ENCODE data around the gene CCDC43. TPM values are rescaled to one million over a fixed set of nuclear protein-coding genes. Genes with fewer than 3 reads are reported as not detected.

The CCDC43 gene
- total RNA-seq, 1 experiment from 2014 or later, result 34.3 TPM

- Histone ChIP-seq H2BK12ac (ENCODE audit: insufficient read length, low read depth, low read length) (no peak overlapping the region), H3K9ac (ENCODE audit: extremely low read depth, insufficient read length, low read length) (no peak overlapping the region), H3K27ac (ENCODE audit: insufficient read length, low read depth, low read length) (no peak overlapping the region), H2BK120ac (ENCODE audit: low read depth, low read length, poor library complexity, severe bottlenecking) (no peak overlapping the region), H3K14ac (ENCODE audit: insufficient read depth, low read length) (no peak overlapping the region), H3K4me1 (ENCODE audit: insufficient read depth, low read length) (no peaks in the 10 kb centered on the region), H2AFZ (ENCODE audit: low read length) (no peak overlapping the region), H4K20me1 (ENCODE audit: control insufficient read depth, insufficient read depth, insufficient read length) (no peaks in the 10 kb centered on the region), H3K4me2 (ENCODE audit: insufficient read depth, insufficient read length, low read length) (no peak overlapping the region), H3K27me3 (ENCODE audit: insufficient read depth, low read length) (peaks cover 9% of the 10 kb centered on the region), H3T11ph (ENCODE audit: low read length) (no peak overlapping the region), H3K4ac (ENCODE audit: low read depth, low read length) (no peak overlapping the region), H4K91ac (ENCODE audit: insufficient read length, low read depth, low read length) (no peak overlapping the region), H3K18ac (ENCODE audit: insufficient read length, low read depth, low read length) (no peak overlapping the region), H4K8ac (replicated peaks; ENCODE audit: insufficient read length, low read depth, low read length) (no peak overlapping the region), H3K79me2 (ENCODE audit: insufficient read depth, low read length) (no peaks in the 10 kb centered on the region), H3K79me1 (ENCODE audit: insufficient read depth, low read depth, low read length, poor library complexity, severe bottlenecking) (no peaks in the 10 kb centered on the region), H3K23me2 (ENCODE audit: insufficient read length, low read depth, low read length, poor library complexity, severe bottlenecking) (peaks cover 7% of the 10 kb centered on the region), H3K56ac (ENCODE audit: insufficient read length, low read depth, low read length) (no peak overlapping the region), H2BK20ac (ENCODE audit: low read depth, low read length, poor library complexity, severe bottlenecking) (no peak overlapping the region), H3K9me3 (ENCODE audit: control insufficient read depth, low read depth, low read length) (no peaks in the 10 kb centered on the region), H2BK15ac (ENCODE audit: low read depth, low read length) (no peak overlapping the region), H2AK5ac (ENCODE audit: insufficient read length, low read length) (no peak overlapping the region), H3K23ac (ENCODE audit: insufficient read length, low read depth, low read length) (no peak overlapping the region), H4K5ac (ENCODE audit: insufficient read length, low read depth, low read length) (no peak overlapping the region), H2BK5ac (ENCODE audit: insufficient read length, low read length) (no peak overlapping the region)
- no peak for TF ChIP-seq CTCF (conservative IDR thresholded peaks at IDR 0.05)
- no peak overlapping the region; a peak in 1 of 5 replicates for H3K4me3 Mint-ChIP-seq
- no peak overlapping the region for H3K27ac Mint-ChIP-seq
- DNase-seq, result no peak
- peaks cover 0 to 3% of the 10 kb centered on the region in 2 experiments; a peak in 2 of 4 replicates for H3K4me1 Mint-ChIP-seq
- no CpG with 5 or more reads among the region's 3 CpGs for WGBS (ENCODE audit: extremely low coverage, insufficient read length, low lambda C conversion rate)
- peaks cover 82% of the 10 kb centered on the region for H3K27me3 Mint-ChIP-seq (ENCODE audit: low read depth)
- H3K9me3 Mint-ChIP-seq, result peaks cover 6 to 12% of the 10 kb centered on the region in 2 experiments
- H3K36me3 Mint-ChIP-seq (ENCODE audit: insufficient read depth in 1 of 3, low read depth in 3 of 3), result peaks cover 2 to 9% (median 4%) of the 10 kb centered on the region in 3 experiments; a peak in 5 of 7 replicates
Observed at GRCh38 chr17:44653384-44653783, 36.2 kb downstream of the CCDC43 start.

Data from H9 (cell line).